Activated T-cell treated with anti-CD3 and anti-CD28 coated beads, Interleukin-2, amount 50 U/mL, for 72 hours (primary cell): Measurements from ENCODE around the gene PTPRO. TPM values are rescaled to one million over a fixed set of nuclear protein-coding genes. Genes with fewer than 3 reads are reported as not detected.

Source experiments
- ATAC-seq, 2 donors: fragments of 150-1000 bp; cut with Tn5 transposase; replicated peaks in 1 of 2; 2 replicates each; pipeline ENCODE4 v1.10.0; 2021; ENCODE audit warnings: moderate library complexity in 2 of 2, mild to moderate bottlenecking in 1 of 2
- DNase-seq, 2 donors: peaks; one replicate each; pipeline ENCODE4 v3.0.0; 2021 to 2022; ENCODE audit warnings: mixed read lengths in 1 of 2
- H3K27ac Mint-ChIP-seq: one replicate; pipeline ENCODE4 v1.8.0; 2022; ENCODE audit warnings: mild to moderate bottlenecking, moderate library complexity, mixed read lengths
- H3K27me3 Mint-ChIP-seq: one replicate; pipeline ENCODE4 v1.8.0; 2022; ENCODE audit warnings: low read depth, mixed read lengths
- H3K36me3 Mint-ChIP-seq, 2 donors: one replicate each; pipeline ENCODE4 v1.8.0; 2022; ENCODE audit warnings: mixed read lengths in 2 of 2, mild to moderate bottlenecking in 1 of 2; ENCODE audit not compliant: insufficient read depth in 2 of 2
- H3K4me1 Mint-ChIP-seq: one replicate; pipeline ENCODE4 v1.8.0; 2022; ENCODE audit warnings: low read depth, mixed read lengths
- H3K4me3 Mint-ChIP-seq, 2 donors: one replicate each; pipeline ENCODE4 v1.8.0; 2022; ENCODE audit warnings: mild to moderate bottlenecking in 2 of 2, mixed read lengths in 2 of 2, moderate library complexity in 2 of 2
- H3K9me3 Mint-ChIP-seq, 2 donors: one replicate each; pipeline ENCODE4 v1.8.0; 2022; ENCODE audit warnings: mixed read lengths in 2 of 2
- total RNA-seq, 2 donors: library from RNA; stranded (reverse); gene quantifications; one replicate each; pipeline ENCODE4 v1.2.3, GENCODE V29; 2022

The PTPRO gene
- total RNA-seq, 2 donors from 2014 or later: 0.28 to 0.94 TPM

GRCh38 chr12:15481846-15482245, 159.5 kb downstream of the PTPRO start:
- Mint-ChIP-seq H3K27ac (no peak overlapping the region), H3K4me1 (no peaks in the 10 kb centered on the region), H3K9me3 (no peaks in the 10 kb centered on the region), H3K4me3 (no peak overlapping the region), H3K36me3 (no peaks in the 10 kb centered on the region), H3K27me3 (peaks cover 17% of the 10 kb centered on the region)
- ATAC-seq (no peak), DNase-seq (no peak)

- Mint-ChIP-seq H3K4me3 (no peak overlapping the region), H3K4me1 (no peaks in the 10 kb centered on the region), H3K36me3 (no peaks in the 10 kb centered on the region), H3K27me3 (peaks cover 18% of the 10 kb centered on the region), H3K9me3 (no peaks in the 10 kb centered on the region), H3K27ac (no peak overlapping the region)
- DNase-seq (no peak), ATAC-seq (no peak)
Observed at GRCh38 chr12:15485466-15485865, 163.2 kb downstream of the PTPRO start.

GRCh38 chr12:15486859-15487258, 164.6 kb downstream of the PTPRO start:
- DNase-seq (no peak), ATAC-seq (no peak)
- no peaks in the 10 kb centered on the region for H3K36me3 Mint-ChIP-seq
- no peak overlapping the region for H3K27ac Mint-ChIP-seq
- H3K9me3 Mint-ChIP-seq: no peaks in the 10 kb centered on the region
- no peak overlapping the region for H3K4me3 Mint-ChIP-seq
- peaks cover 22% of the 10 kb centered on the region for H3K27me3 Mint-ChIP-seq
- H3K4me1 Mint-ChIP-seq: no peaks in the 10 kb centered on the region

GRCh38 chr12:15488481-15488880, 166.2 kb downstream of the PTPRO start:
- peaks cover 31% of the 10 kb centered on the region for H3K27me3 Mint-ChIP-seq
- no peak overlapping the region for H3K4me3 Mint-ChIP-seq
- no peaks in the 10 kb centered on the region for H3K36me3 Mint-ChIP-seq
- DNase-seq (no peak), ATAC-seq (no peak)
- peaks cover 0 to 3% of the 10 kb centered on the region in 2 donors for H3K9me3 Mint-ChIP-seq
- no peak overlapping the region for H3K27ac Mint-ChIP-seq
- H3K4me1 Mint-ChIP-seq: no peaks in the 10 kb centered on the region

GRCh38 chr12:15494329-15495046, 172.2 kb downstream of the PTPRO start:
- Mint-ChIP-seq H3K4me3 (no peak overlapping the region), H3K4me1 (no peaks in the 10 kb centered on the region), H3K27ac (no peak overlapping the region), H3K36me3 (no peaks in the 10 kb centered on the region), H3K9me3 (peaks cover 0 to 3% of the 10 kb centered on the region in 2 donors), H3K27me3 (peaks cover 30% of the 10 kb centered on the region)
- DNase-seq: no peak
- ATAC-seq: no peak

- no peaks in the 10 kb centered on the region for H3K4me1 Mint-ChIP-seq
- ATAC-seq (no peak), DNase-seq (no peak)
- H3K4me3 Mint-ChIP-seq: no peak overlapping the region
- no peak overlapping the region for H3K27ac Mint-ChIP-seq
- H3K36me3 Mint-ChIP-seq: no peaks in the 10 kb centered on the region
- peaks cover 0 to 3% of the 10 kb centered on the region in 2 donors for H3K9me3 Mint-ChIP-seq
- H3K27me3 Mint-ChIP-seq: peaks cover 30% of the 10 kb centered on the region
Observed at GRCh38 chr12:15495746-15496145, 173.4 kb downstream of the PTPRO start.

- no peaks in the 10 kb centered on the region for H3K36me3 Mint-ChIP-seq
- ATAC-seq (no peak), DNase-seq (no peak)
- no peak overlapping the region for H3K4me3 Mint-ChIP-seq
- no peaks in the 10 kb centered on the region for H3K4me1 Mint-ChIP-seq
- peaks cover 0 to 3% of the 10 kb centered on the region in 2 donors for H3K9me3 Mint-ChIP-seq
- peaks cover 22% of the 10 kb centered on the region for H3K27me3 Mint-ChIP-seq
- no peak overlapping the region for H3K27ac Mint-ChIP-seq
Observed at GRCh38 chr12:15496738-15497137, 174.4 kb downstream of the PTPRO start.

- Mint-ChIP-seq H3K27me3 (peaks cover 20% of the 10 kb centered on the region), H3K4me1 (no peaks in the 10 kb centered on the region), H3K36me3 (no peaks in the 10 kb centered on the region), H3K9me3 (peaks cover 0 to 3% of the 10 kb centered on the region in 2 donors), H3K4me3 (no peak overlapping the region), H3K27ac (no peak overlapping the region)
- DNase-seq (no peak), ATAC-seq (no peak)
Observed at GRCh38 chr12:15497671-15498292, 175.5 kb downstream of the PTPRO start.

GRCh38 chr12:15502211-15502610, 179.9 kb downstream of the PTPRO start:
- Mint-ChIP-seq H3K4me1 (no peaks in the 10 kb centered on the region), H3K9me3 (no peaks in the 10 kb centered on the region), H3K27ac (no peak overlapping the region), H3K27me3 (peaks cover 14% of the 10 kb centered on the region), H3K36me3 (no peaks in the 10 kb centered on the region), H3K4me3 (no peak overlapping the region)
- DNase-seq: no peak
- ATAC-seq: no peak

- Mint-ChIP-seq H3K4me3 (no peak overlapping the region), H3K27me3 (peaks cover 19% of the 10 kb centered on the region), H3K4me1 (no peaks in the 10 kb centered on the region), H3K36me3 (no peaks in the 10 kb centered on the region), H3K9me3 (no peaks in the 10 kb centered on the region), H3K27ac (no peak overlapping the region)
- ATAC-seq (no peak), DNase-seq (no peak)
Observed at GRCh38 chr12:15505616-15506015, 183.3 kb downstream of the PTPRO start.

GRCh38 chr12:15515010-15515409, 192.7 kb downstream of the PTPRO start:
- Mint-ChIP-seq H3K9me3 (peaks cover 1 to 2% of the 10 kb centered on the region in 2 donors), H3K4me3 (no peak overlapping the region), H3K4me1 (no peaks in the 10 kb centered on the region), H3K27ac (no peak overlapping the region), H3K36me3 (no peaks in the 10 kb centered on the region), H3K27me3 (no peaks in the 10 kb centered on the region)
- ATAC-seq: no peak
- DNase-seq: no peak

- no peak overlapping the region for H3K4me3 Mint-ChIP-seq
- no peak overlapping the region for H3K27ac Mint-ChIP-seq
- DNase-seq (no peak), ATAC-seq (no peak)
- H3K9me3 Mint-ChIP-seq: peaks cover 1 to 2% of the 10 kb centered on the region in 2 donors
- H3K4me1 Mint-ChIP-seq: no peaks in the 10 kb centered on the region
- no peaks in the 10 kb centered on the region for H3K36me3 Mint-ChIP-seq
- H3K27me3 Mint-ChIP-seq: peaks cover 12% of the 10 kb centered on the region
Observed at GRCh38 chr12:15520083-15520482, 197.8 kb downstream of the PTPRO start.

GRCh38 chr12:15520844-15521243, 198.5 kb downstream of the PTPRO start:
- Mint-ChIP-seq H3K36me3 (no peaks in the 10 kb centered on the region), H3K4me3 (no peak overlapping the region), H3K27me3 (peaks cover 12% of the 10 kb centered on the region), H3K4me1 (no peaks in the 10 kb centered on the region), H3K27ac (no peak overlapping the region), H3K9me3 (peaks cover 1 to 2% of the 10 kb centered on the region in 2 donors)
- DNase-seq (no peak), ATAC-seq (no peak)
